RWPE2 (cell line): ENCODE measurements around the gene RTEL1.
A peak's percentile ranks its signal among the peaks of the same experiment; 100 is the strongest.
"Not testable (repeated sequence)": the region's sequence is repeated elsewhere in the genome, so short reads cannot be mapped to it uniquely, and the experiment has no call there.

Source experiments
- ATAC-seq: fragments of 200-7000 bp; cut with Tn5 transposase; 3 replicates; pipeline ENCODE4 v1.9.1; 2021; ENCODE audit warnings: low read depth
- DNase-seq: peaks from one replicate; pipeline ENCODE4 v3.0.0-alpha.2; 2020; ENCODE audit warnings: low spot score
- H3K27ac ChIP-seq: fragments of 450-650 bp; 2 replicates; pipeline ENCODE4 v1.5.1; 2017; ENCODE audit warnings: mild to moderate bottlenecking; ENCODE audit not compliant: poor library complexity, severe bottlenecking
- H3K27me3 ChIP-seq: fragments of 250-450 bp; sonication (Bioruptor Pico); 2 replicates; pipeline ENCODE4 v1.5.1; 2021; ENCODE audit warnings: mild to moderate bottlenecking, moderate library complexity; ENCODE audit not compliant: insufficient read depth, poor library complexity, severe bottlenecking
- H3K36me3 ChIP-seq: fragments of 250-450 bp; sonication (Bioruptor Pico); 2 replicates; pipeline ENCODE4 v1.5.1; 2020; ENCODE audit warnings: low read depth, mild to moderate bottlenecking, moderate library complexity
- H3K4me1 ChIP-seq: fragments of 250-450 bp; sonication (Bioruptor Pico); 2 replicates; pipeline ENCODE4 v1.5.1; 2021; ENCODE audit warnings: mild to moderate bottlenecking, moderate library complexity; ENCODE audit not compliant: insufficient read depth, poor library complexity, severe bottlenecking
- H3K4me3 ChIP-seq: fragments of 250-450 bp; sonication (Bioruptor Pico); 2 replicates; pipeline ENCODE4 v1.5.1; 2021; ENCODE audit warnings: mild to moderate bottlenecking, moderate library complexity; ENCODE audit not compliant: severe bottlenecking
- H3K9me3 ChIP-seq: fragments of 250-450 bp; sonication (Bioruptor Pico); 2 replicates; pipeline ENCODE4 v1.5.1; 2021; ENCODE audit warnings: mild to moderate bottlenecking, moderate library complexity; ENCODE audit not compliant: severe bottlenecking
- CTCF ChIP-seq: fragments of 450-650 bp; IDR thresholded peaks from one replicate; pipeline ENCODE4 v1.5.1; 2017; ENCODE audit warnings: mild to moderate bottlenecking, moderate library complexity; ENCODE audit not compliant: poor library complexity, severe bottlenecking

Gene RTEL1

GRCh38 chr20:63627751-63628245 is 30.3 kb upstream of the RTEL1 start:
- ATAC-seq (peak; percentile 38), DNase-seq (peak; percentile 91)
- peak overlapping the region; percentile 76 for H3K4me3 ChIP-seq
- H3K27me3 ChIP-seq = no peaks in the 10 kb centered on the region
- TF ChIP-seq CTCF = no peak
- H3K9me3 ChIP-seq = no peaks in the 10 kb centered on the region
- H3K27ac ChIP-seq = peak overlapping the region; percentile 84
- peaks cover 6% of the 10 kb centered on the region for H3K4me1 ChIP-seq
- peaks cover 11% of the 10 kb centered on the region; the same call in 1 of the 2 replicates for H3K36me3 ChIP-seq

- DNase-seq = peak; percentile 90
- peak; percentile 86 for ATAC-seq
Observed at GRCh38 chr20:63628246-63628975, 29.7 kb upstream of the RTEL1 start.

GRCh38 chr20:63630956-63631355 is 27.2 kb upstream of the RTEL1 start:
- DNase-seq = peak; percentile 63
- ATAC-seq, H3K27ac ChIP-seq: not testable (repeated sequence)

More at GRCh38 chr20:63628246-63628975, 29.7 kb upstream of the RTEL1 start:
- no peak for TF ChIP-seq CTCF
- H3K27me3 ChIP-seq = no peaks in the 10 kb centered on the region
- 0 out of 2 replicates have a peak, but pooled peaks cover 11% of the 10 kb centered on the region for H3K36me3 ChIP-seq
- H3K27ac ChIP-seq = peak overlapping the region; percentile 84
- no peaks in the 10 kb centered on the region for H3K9me3 ChIP-seq
- peak overlapping the region; percentile 76 for H3K4me3 ChIP-seq
- peaks cover 6% of the 10 kb centered on the region for H3K4me1 ChIP-seq

GRCh38 chr20:63631426-63631825 is 26.7 kb upstream of the RTEL1 start:
- ATAC-seq, H3K27me3 ChIP-seq, H3K9me3 ChIP-seq, H3K36me3 ChIP-seq, H3K4me3 ChIP-seq, H3K27ac ChIP-seq, H3K4me1 ChIP-seq: not testable (repeated sequence)
- peak; percentile 47 for DNase-seq

More at GRCh38 chr20:63630956-63631355, 27.2 kb upstream of the RTEL1 start:
- H3K27me3 ChIP-seq, H3K4me1 ChIP-seq, H3K9me3 ChIP-seq, H3K4me3 ChIP-seq, H3K36me3 ChIP-seq: not testable (repeated sequence)

- Histone ChIP-seq H3K36me3 (0 out of 2 replicates have a peak, but pooled peaks cover 2% of the 10 kb centered on the region), H3K9me3 (no peaks in the 10 kb centered on the region), H3K27ac (no peak overlapping the region), H3K4me3 (no peak overlapping the region), H3K27me3 (no peaks in the 10 kb centered on the region), H3K4me1 (peaks cover 3% of the 10 kb centered on the region)
- no peak for DNase-seq
- TF ChIP-seq CTCF = no peak
- no peak for ATAC-seq
Observed at GRCh38 chr20:63633732-63634131, 24.4 kb upstream of the RTEL1 start.
